Erythroblast (primary cell): ENCODE measurements around the gene HIP1.

Experiments
- GATA1 ChIP-seq: IDR thresholded peaks from 2 replicates; pipeline ENCODE4 v1.6.1; 2011; ENCODE audit warnings: low read depth, mild to moderate bottlenecking, control low read depth, low read length, moderate library complexity
- POLR2A ChIP-seq: IDR thresholded peaks from 2 replicates; pipeline ENCODE4 v1.6.1; 2011; ENCODE audit warnings: mild to moderate bottlenecking, low read length

GRCh38 chr7:75654855-75655254 lies 83.9 kb downstream of the HIP1 start:
- no peak for TF ChIP-seq POLR2A
- no peak for TF ChIP-seq GATA1
